ENCODE results near the gene C17orf78.

DNA sequence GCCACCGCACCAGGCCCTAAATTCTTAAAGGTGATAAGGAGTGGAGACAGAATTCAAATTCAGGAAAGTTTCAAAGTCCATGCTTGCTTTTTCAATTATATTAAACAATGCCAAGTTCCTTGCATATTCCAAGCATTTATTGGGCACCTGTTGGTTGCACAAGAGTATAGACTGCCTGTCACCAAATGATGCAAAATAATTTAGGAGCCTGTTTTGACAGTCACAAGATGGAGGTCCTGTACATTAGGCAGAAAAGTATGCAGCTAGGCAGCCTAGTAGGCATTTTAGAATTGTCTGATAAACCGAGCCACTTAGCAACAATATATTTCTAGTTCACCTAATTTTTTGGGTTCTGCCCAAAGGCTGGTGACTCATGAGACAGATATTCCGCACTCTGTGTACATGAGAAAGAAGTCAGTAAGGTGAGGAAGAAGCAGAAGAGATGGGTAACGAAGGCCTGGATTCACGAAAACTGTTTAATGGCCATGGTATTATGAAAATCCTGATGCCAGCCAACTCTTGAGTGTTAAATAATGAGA is 23.5 kb downstream of the C17orf78 start:
- no peak for TF ChIP-seq CTCF (conservative IDR thresholded peaks at IDR 0.05 in 1 of 2, IDR thresholded peaks at IDR 0.05 in 1 of 2; ENCODE audit: extremely low read depth in 1 of 2, insufficient read depth in 1 of 2, low read depth in 1 of 2, low read length in 2 of 2)
- TF ChIP-seq EZH2 (IDR thresholded peaks at IDR 0.05; ENCODE audit: borderline replicate concordance, low read length): no peak

All from mammary epithelial cell (primary cell).